ENCODE results near the gene CCBE1. TPM values are rescaled to one million over a fixed set of nuclear protein-coding genes. Genes with fewer than 3 reads are reported as not detected.
A peak's percentile ranks its signal among the peaks of the same experiment; 100 is the strongest.

The CCBE1 gene
- total and polyA plus RNA-seq, 2 of the 4 experiments (the other 2 are of a cell fraction), result 64.8 to 148 TPM

DNA sequence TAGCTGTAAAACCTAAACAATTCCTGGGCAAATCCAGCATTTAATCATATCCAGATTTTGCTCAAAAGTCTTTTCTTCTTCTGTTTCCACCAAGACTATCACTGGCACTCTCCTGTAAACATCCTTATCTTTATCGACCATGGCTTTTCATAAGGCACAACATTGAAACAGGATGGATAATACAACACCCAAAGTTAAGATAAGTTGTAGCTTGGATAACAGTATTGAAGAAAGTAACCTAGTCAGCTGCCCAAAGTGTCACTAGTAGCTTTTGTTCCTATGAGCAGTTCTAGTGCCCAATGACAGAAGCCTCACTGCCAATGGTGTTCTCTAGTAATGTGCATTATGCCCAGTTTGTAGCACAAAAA, 22.3 kb downstream of the CCBE1 start:
- ATAC-seq (ENCODE audit: low read depth) (no peak), DNase-seq (no peak)
- no peaks in the 10 kb centered on the region for H3K9me3 ChIP-seq (ENCODE audit: control insufficient read depth, insufficient read depth, low read length)
- H4K8ac ChIP-seq (ENCODE audit: low read depth in 2 of 2, low read length in 2 of 2), result no peak overlapping the region
- 0 out of 2 replicates have a peak, but pooled peaks cover 7% of the 10 kb centered on the region for H3K9me1 ChIP-seq (ENCODE audit: insufficient read depth, low read length)
- peaks cover 15% of the 10 kb centered on the region for H4K20me1 ChIP-seq (ENCODE audit: insufficient read depth, low read length)
- H3K56ac ChIP-seq (ENCODE audit: extremely low read depth, insufficient read depth, low read length), result no peak overlapping the region
- H4K5ac ChIP-seq (ENCODE audit: low read depth, low read length), result no peak overlapping the region
- intact Hi-C loops (cut with micrococcal nuclease), result no loop called here
- H2BK20ac ChIP-seq (ENCODE audit: low read depth, low read length), result no peak overlapping the region
- dilution Hi-C loops (cut with HindIII; ENCODE audit: low sequenced_read_pairs, unreplicated experiment), result no loop called here
- no peak overlapping the region for H4K91ac ChIP-seq (ENCODE audit: insufficient read depth, low read depth, low read length)
- H3K36me3 ChIP-seq (ENCODE audit: control insufficient read depth, insufficient read depth, low read length), result no peaks in the 10 kb centered on the region
- peaks cover 11% of the 10 kb centered on the region; the same call in 1 of the 2 replicates for H3K4me1 ChIP-seq (ENCODE audit: control insufficient read depth, insufficient read depth, low read length)
- no peak overlapping the region for H2AK5ac ChIP-seq (ENCODE audit: low read depth, low read length)
- no TSS peak for BruUV-seq (replicated peaks)
- H2BK5ac ChIP-seq (ENCODE audit: low read depth, low read length, poor library complexity, severe bottlenecking), result no peak overlapping the region
- H3K4ac ChIP-seq (ENCODE audit: low read depth, low read length), result no peak overlapping the region
- no peak overlapping the region for H2AFZ ChIP-seq (replicated peaks; ENCODE audit: low read length, poor library complexity)
- peaks cover 37 to 60% of the 10 kb centered on the region in 2 experiments for H3K79me1 ChIP-seq (ENCODE audit: low read depth in 1 of 2, low read length in 2 of 2)
- no peak overlapping the region for H3K9ac ChIP-seq (ENCODE audit: low read depth, low read length)
- 0 out of 2 replicates have a peak overlapping the region, but pooled peaks have one; percentile 12 for H3K23ac ChIP-seq (ENCODE audit: low read depth, low read length)
- H3K18ac ChIP-seq (ENCODE audit: low read depth, low read length), result peak overlapping the region; percentile 76; the same call in 1 of the 2 replicates
- H3K4me3 ChIP-seq (ENCODE audit: insufficient read depth, low read depth, low read length), result no peak overlapping the region
- H3K14ac ChIP-seq (replicated peaks; ENCODE audit: low read depth, low read length), result no peak overlapping the region
- H2BK120ac ChIP-seq (ENCODE audit: low read depth, low read length), result no peak overlapping the region
- in situ Hi-C loops (cut with MboI; ENCODE audit: low sequenced_read_pairs), result no loop called here
- H2BK15ac ChIP-seq (ENCODE audit: low read depth, low read length), result no peak overlapping the region
- TF ChIP-seq RAD21 (IDR thresholded peaks at IDR 0.05; ENCODE audit: low read length), result no peak
- TF ChIP-seq MXI1 (IDR thresholded peaks at IDR 0.05; ENCODE audit: borderline replicate concordance, low read depth, low read length), result no peak
- TF ChIP-seq POLR2A (IDR thresholded peaks at IDR 0.05; ENCODE audit: low read depth, low read length), result no peak
- no peak for TF ChIP-seq CEBPB (IDR thresholded peaks at IDR 0.05; ENCODE audit: low read depth, low read length)
- TF ChIP-seq, protein P1, sequence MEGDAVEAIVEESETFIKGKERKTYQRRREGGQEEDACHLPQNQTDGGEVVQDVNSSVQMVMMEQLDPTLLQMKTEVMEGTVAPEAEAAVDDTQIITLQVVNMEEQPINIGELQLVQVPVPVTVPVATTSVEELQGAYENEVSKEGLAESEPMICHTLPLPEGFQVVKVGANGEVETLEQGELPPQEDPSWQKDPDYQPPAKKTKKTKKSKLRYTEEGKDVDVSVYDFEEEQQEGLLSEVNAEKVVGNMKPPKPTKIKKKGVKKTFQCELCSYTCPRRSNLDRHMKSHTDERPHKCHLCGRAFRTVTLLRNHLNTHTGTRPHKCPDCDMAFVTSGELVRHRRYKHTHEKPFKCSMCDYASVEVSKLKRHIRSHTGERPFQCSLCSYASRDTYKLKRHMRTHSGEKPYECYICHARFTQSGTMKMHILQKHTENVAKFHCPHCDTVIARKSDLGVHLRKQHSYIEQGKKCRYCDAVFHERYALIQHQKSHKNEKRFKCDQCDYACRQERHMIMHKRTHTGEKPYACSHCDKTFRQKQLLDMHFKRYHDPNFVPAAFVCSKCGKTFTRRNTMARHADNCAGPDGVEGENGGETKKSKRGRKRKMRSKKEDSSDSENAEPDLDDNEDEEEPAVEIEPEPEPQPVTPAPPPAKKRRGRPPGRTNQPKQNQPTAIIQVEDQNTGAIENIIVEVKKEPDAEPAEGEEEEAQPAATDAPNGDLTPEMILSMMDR (conservative IDR thresholded peaks at IDR 0.05; ENCODE audit: low read depth, low read length), result no peak
- H3K27me3 ChIP-seq (ENCODE audit: control insufficient read depth, insufficient read depth, low read length), result no peaks in the 10 kb centered on the region
- no peak overlapping the region for H3K4me2 ChIP-seq (ENCODE audit: low read depth, low read length)
- no CpG with 5 or more reads among the region's 1 CpG for WGBS, 2 experiments (ENCODE audit: extremely low coverage in 2 of 2, insufficient read length in 1 of 2)
- CTCF ChIA-PET, result interaction anchor here (1.2 to 1.7 kb wide), 2 partner anchors 22 to 152 kb away, joined by 3 to 4 read pairs; partner anchors contain the start of gene CCBE1
- peak overlapping the region; percentile 59; the same call in 1 of the 2 replicates for H3K27ac ChIP-seq (ENCODE audit: insufficient read depth, low read length)
- POLR2A ChIA-PET (ENCODE audit: unreplicated experiment), result no interaction called here
- no peak overlapping the region for H2AK9ac ChIP-seq (replicated peaks; ENCODE audit: low read depth, low read length, poor library complexity)

Data from IMR-90 (cell line).